HepG2 (cell line): ENCODE results near the gene MAPRE3. TPM values are rescaled to one million over a fixed set of nuclear protein-coding genes. Genes with fewer than 3 reads are reported as not detected.

Experiments used
- ATAC-seq: fragments of 200-7000 bp; cut with Tn5 transposase; 3 replicates; pipeline ENCODE4 v1.9.1; 2020; ENCODE audit warnings: mild to moderate bottlenecking, moderate library complexity
- BruUV-seq: library from RNA; stranded (reverse); fragments of 400-500 nt; replicated peaks from 2 replicates; lab custom pipeline; 2021; lab: Mats Ljungman, UMichigan
- CTCF ChIA-PET: fragments of 300-600 bp; formaldehyde crosslinking; extraction: SDS; loops from one replicate; lab custom pipeline; 2021; ENCODE audit warnings: low total read pairs, inconsistent platforms, low intra/inter-chr PET ratio; lab: Yijun Ruan, JAX
- POLR2A ChIA-PET: fragments of 350-600 bp; sonication (Branson Sonifier 250); formaldehyde crosslinking; loops from one replicate; lab custom pipeline; 2020; ENCODE audit warnings: antibody characterized with exemption, inconsistent platforms; lab: Yijun Ruan, JAX
- DNase-seq: peaks from one replicate; pipeline ENCODE4 v3.0.0-alpha.2; 2015; ENCODE audit warnings: low spot score
- FAIRE-seq: peaks from 3 replicates; lab custom pipeline; 2011; peaks lifted over from hg19 to GRCh38; lab: Jason Lieb, UNC
- H2AFZ ChIP-seq: one replicate; pipeline ENCODE4 v1.6.1; 2011; ENCODE audit warnings: low read length, inconsistent platforms
- H3K27ac ChIP-seq: fragments of 300-600 bp; 3 replicates; pipeline ENCODE4 v1.8.0; 2011; ENCODE audit warnings: mixed run types, mild to moderate bottlenecking, mixed read lengths, low read length, inconsistent platforms; ENCODE audit not compliant: insufficient read depth; ENCODE audit errors: extremely low read length
- H3K27me3 ChIP-seq, 2 experiments: fragments of 200-600 bp in 1 of 2; 2 replicates in 1 of 2; 3 replicates in 1 of 2; pipeline versions ENCODE4 v1.6.0 to v1.8.0; 2011; ENCODE audit warnings: low read length in 2 of 2, mild to moderate bottlenecking in 2 of 2, moderate library complexity in 2 of 2, inconsistent platforms in 1 of 2; ENCODE audit not compliant: insufficient read depth in 2 of 2, control insufficient read depth in 1 of 2
- H3K36me3 ChIP-seq, 2 experiments: fragments of 200-600 bp in 1 of 2; replicated peaks in 1 of 2; 2 replicates in 1 of 2; 3 replicates in 1 of 2; pipeline versions ENCODE4 v1.5.1 to v1.8.0; 2011; ENCODE audit warnings: low read length in 2 of 2, inconsistent platforms in 1 of 2; ENCODE audit not compliant: insufficient read depth in 2 of 2, control insufficient read depth in 1 of 2
- H3K4me1 ChIP-seq: 2 replicates; pipeline ENCODE4 v1.5.1; 2012; ENCODE audit warnings: low read length, inconsistent platforms; ENCODE audit not compliant: insufficient read depth
- H3K4me2 ChIP-seq: 2 replicates; pipeline ENCODE4 v1.6.0; 2011; ENCODE audit warnings: low read depth, low read length, inconsistent platforms
- H3K4me3 ChIP-seq, 3 experiments: fragments of 200-600 bp in 1 of 3; sonication (generic), shearing (Covaris generic) in 1 of 3; replicated peaks in 1 of 3; 2 replicates each; pipeline ENCODE4 v1.5.1; 2011 to 2016; ENCODE audit warnings: low read length in 3 of 3, inconsistent platforms in 2 of 3, low read depth in 2 of 3, mild to moderate bottlenecking in 2 of 3, control low read depth in 1 of 3, mixed read lengths in 1 of 3; ENCODE audit not compliant: insufficient read depth in 1 of 3
- H3K79me2 ChIP-seq: one replicate; pipeline ENCODE4 v1.6.1; 2011; ENCODE audit warnings: low read length, inconsistent platforms; ENCODE audit not compliant: insufficient read depth
- H3K9ac ChIP-seq: 2 replicates; pipeline ENCODE4 v1.6.0; 2011; ENCODE audit warnings: mild to moderate bottlenecking, low read depth, low read length, inconsistent platforms; ENCODE audit not compliant: insufficient read depth
- H3K9me3 ChIP-seq: 2 replicates; pipeline ENCODE4 v1.5.1; 2012; ENCODE audit warnings: mild to moderate bottlenecking, low read length
- H4K20me1 ChIP-seq: 2 replicates; pipeline ENCODE4 v1.6.0; 2011; ENCODE audit warnings: inconsistent platforms, mild to moderate bottlenecking, low read length, moderate library complexity; ENCODE audit not compliant: insufficient read depth
- ELF3 ChIP-seq: IDR thresholded peaks from 2 replicates; pipeline ENCODE4 v1.6.1; 2016; ENCODE audit warnings: missing genetic modification reagents, missing compliant biosample characterization
- GATAD2A ChIP-seq: IDR thresholded peaks from 2 replicates; pipeline ENCODE4 v1.6.1; 2016
- KLF11 ChIP-seq: IDR thresholded peaks from 2 replicates; pipeline ENCODE4 v1.6.1; 2016; ENCODE audit warnings: missing compliant biosample characterization
- MAZ ChIP-seq, 2 experiments: sonication (generic) in 1 of 2; formaldehyde crosslinking in 1 of 2; IDR thresholded peaks; 2 replicates each; pipeline versions ENCODE4 v1.5.0 to v1.6.1; 2012 to 2020; ENCODE audit warnings: low read depth in 2 of 2, mild to moderate bottlenecking in 2 of 2, borderline replicate concordance in 1 of 2, improper control_type of control experiment in 1 of 2, low read length in 1 of 2, missing genetic modification reagents in 1 of 2, moderate library complexity in 1 of 2
- SMC3 ChIP-seq: IDR thresholded peaks from 2 replicates; pipeline ENCODE4 v1.6.1; 2011; ENCODE audit warnings: low read length, improper control_type of control experiment
- TEAD3 ChIP-seq: optimal IDR thresholded peaks from 2 replicates; pipeline ENCODE3; 2016; ENCODE audit warnings: borderline replicate concordance
- THRA ChIP-seq: sonication (generic); formaldehyde crosslinking; IDR thresholded peaks from 2 replicates; pipeline ENCODE4 v1.4.0; 2020; ENCODE audit warnings: missing genetic modification reagents, borderline replicate concordance
- XRCC5 ChIP-seq: fragments of 200-400 bp; formaldehyde crosslinking; optimal IDR thresholded peaks from 2 replicates; pipeline ENCODE3; 2017; ENCODE audit warnings: mild to moderate bottlenecking, low read length
- ZFX ChIP-seq: sonication (generic); formaldehyde crosslinking; IDR thresholded peaks from 2 replicates; pipeline ENCODE4 v1.4.0; 2020; ENCODE audit warnings: mild to moderate bottlenecking, low read depth, missing genetic modification reagents, moderate library complexity
- ZNF646 ChIP-seq: sonication (generic); formaldehyde crosslinking; IDR thresholded peaks from 2 replicates; pipeline ENCODE4 v1.9.0; 2021; ENCODE audit warnings: mild to moderate bottlenecking, missing genetic modification reagents
- WGBS: methylation state at CpG from one replicate; pipeline ENCODE4 v1.1.6; 2017; ENCODE audit warnings: low lambda C conversion rate; 5-methylcytosine and 5-hydroxymethylcytosine counted together
- in situ Hi-C: cut with HindIII; loops from 2 replicates; pipeline ENCODE4 v1.10.0; 2017; ENCODE audit warnings: low pct_unique_long_range_greater_than_20kb; ENCODE audit not compliant: extremely low pct_ligation_motif_present
- intact Hi-C: fragments of 100-400 bp; cut with micrococcal nuclease; formaldehyde crosslinking; loops from one replicate; pipeline ENCODE4 v1.10.0; 2022; ENCODE audit not compliant: unreplicated experiment
- polyA plus RNA-seq, 8 experiments: library from polyadenylated mRNA; depleted of rRNA in 3 of 8; stranded (reverse) in 7 of 8; unstranded in 1 of 8; fragments of >200 nt; fragmentation: Illumina TruSeq in 4 of 8; extraction: Trizol in 4 of 8; gene quantifications; 2 replicates each; pipeline versions ENCODE4 v1.2.1 to v1.2.3, GENCODE V29; 2011 to 2016; ENCODE audit warnings: low read depth in 4 of 8, missing spikeins in 1 of 8, mixed read lengths in 1 of 8; ENCODE audit not compliant: insufficient read depth in 1 of 8
- total RNA-seq, 5 experiments: library from RNA; depleted of rRNA; stranded (reverse); fragments of >200 nt; fragmentation: Illumina TruSeq; extraction: Trizol; gene quantifications; 2 replicates each; pipeline ENCODE4 v1.2.3, GENCODE V29; 2016; ENCODE audit warnings: low read depth in 1 of 5

MAPRE3 gene
- total and polyA plus RNA-seq, 2 of the 13 experiments (the other 11 are each of a cell fraction or from before 2014, with no cell fraction given): 0.31 to 0.91 TPM

GRCh38 chr2:26921323-26921722 is 49.1 kb upstream of the MAPRE3 start (continued):
- TF ChIP-seq ZNF646 (CRISPR knock-in tag): no peak

- WGBS: 4% methylated on average over 8 of the region's 8 CpGs
- no peaks in the 10 kb centered on the region for H3K36me3 ChIP-seq
- intact Hi-C loops: loop anchor here (1.0 kb wide), 2 partner anchors 20 to 76 kb away; no protein-coding TSS in a partner anchor
- ChIA-PET CTCF (interaction anchor here (0.8 to 1.7 kb wide), 3 partner anchors 19 to 76 kb away, joined by 3 to 14 read pairs (median 4); no protein-coding TSS in a partner anchor), POLR2A (interaction anchor here (0.9 kb wide), 1 partner anchor 76 kb away, joined by 4 read pairs; no protein-coding TSS in a partner anchor)
- no peak overlapping the region for H3K9ac ChIP-seq
- no TSS peak for BruUV-seq
- in situ Hi-C loops: no loop called here
- DNase-seq (peak; percentile 69), FAIRE-seq (peak; percentile 34), ATAC-seq (peak; percentile 81)
- H3K4me3 ChIP-seq: no peak overlapping the region; a peak in 1 of 6 replicates
- H3K27ac ChIP-seq: no peak overlapping the region
- peak overlapping the region; percentile 52 for H2AFZ ChIP-seq
- no peaks in the 10 kb centered on the region for H4K20me1 ChIP-seq
- no peaks in the 10 kb centered on the region for H3K9me3 ChIP-seq
- peaks cover 0 to 26% of the 10 kb centered on the region in 2 experiments; a peak in 2 of 5 replicates for H3K27me3 ChIP-seq
- H3K4me1 ChIP-seq: peaks cover 49% of the 10 kb centered on the region
- peak overlapping the region; percentile 49 for H3K4me2 ChIP-seq
- H3K79me2 ChIP-seq: no peaks in the 10 kb centered on the region
- TF ChIP-seq XRCC5 (peak; percentile 88), MAZ (IDR thresholded peaks at IDR 0.05; ENCODE audit: borderline replicate concordance, low read depth, low read length) (0 out of 2 replicates have a peak, but pooled peaks have one; percentile 42), MAZ (CRISPR knock-in tag; IDR thresholded peaks at IDR 0.05; ENCODE audit: low read depth) (0 out of 2 replicates have a peak, but pooled peaks have one; percentile 27), TEAD3 (CRISPR knock-in tag) (peak; percentile 23), THRA (CRISPR knock-in tag) (0 out of 2 replicates have a peak, but pooled peaks have one; percentile 27), GATAD2A (CRISPR knock-in tag) (peak; percentile 39; the same call in 1 of the 2 replicates), SMC3 (peak; percentile 81), KLF11 (CRISPR knock-in tag) (0 out of 2 replicates have a peak, but pooled peaks have one; percentile 30), ELF3 (CRISPR knock-in tag) (no peak), ZFX (CRISPR knock-in tag) (peak; percentile 32; the same call in 1 of the 2 replicates)
Observed at GRCh38 chr2:26922405-26923188, 47.8 kb upstream of the MAPRE3 start.
